Fibroblast of lung (primary cell): ENCODE data around the gene ACTG1. TPM values are rescaled to one million over a fixed set of nuclear protein-coding genes. Genes with fewer than 3 reads are reported as not detected.

Source experiments
- DNase-seq, 2 donors: peaks; one replicate each; pipeline versions ENCODE4 v3.0.0 to v3.0.0-alpha.2; 2010; ENCODE audit warnings: low read depth in 2 of 2
- H2AFZ ChIP-seq: 2 replicates; pipeline ENCODE4 v1.5.1; 2012; ENCODE audit warnings: low read length, control low read depth, inconsistent platforms
- H3K27ac ChIP-seq: 2 replicates; pipeline ENCODE4 v1.5.1; 2011; ENCODE audit warnings: low read length, control low read depth; ENCODE audit not compliant: insufficient read depth
- H3K27me3 ChIP-seq: 2 replicates; pipeline ENCODE4 v1.5.1; 2011; ENCODE audit warnings: mild to moderate bottlenecking, low read length; ENCODE audit not compliant: control insufficient read depth, insufficient read depth
- H3K36me3 ChIP-seq: 2 replicates; pipeline ENCODE4 v1.5.1; 2011; ENCODE audit warnings: low read length; ENCODE audit not compliant: control insufficient read depth, insufficient read depth
- H3K4me1 ChIP-seq: 2 replicates; pipeline ENCODE4 v1.5.1; 2011; ENCODE audit warnings: low read length; ENCODE audit not compliant: control insufficient read depth, insufficient read depth; ENCODE audit errors: extremely low read depth
- H3K4me2 ChIP-seq: 2 replicates; pipeline ENCODE4 v1.5.1; 2011; ENCODE audit warnings: low read length, control low read depth; ENCODE audit not compliant: insufficient read depth; ENCODE audit errors: extremely low read depth
- H3K4me3 ChIP-seq, 4 experiments: fragments of 200-600 bp in 1 of 4; sonication (generic) in 1 of 4; replicated peaks in 1 of 4; 2 replicates each; pipeline ENCODE4 v1.5.1; 2011 to 2016; ENCODE audit warnings: low read length in 4 of 4, low read depth in 3 of 4, mild to moderate bottlenecking in 3 of 4, control low read depth in 2 of 4, inconsistent platforms in 1 of 4, mixed read lengths in 1 of 4; ENCODE audit not compliant: insufficient read depth in 1 of 4; ENCODE audit errors: control extremely low read depth in 1 of 4
- H3K79me2 ChIP-seq: 2 replicates; pipeline ENCODE4 v1.5.1; 2012; ENCODE audit warnings: mild to moderate bottlenecking, low read length, inconsistent platforms; ENCODE audit not compliant: control insufficient read depth, insufficient read depth
- H3K9ac ChIP-seq: 2 replicates; pipeline ENCODE4 v1.5.1; 2011; ENCODE audit warnings: mild to moderate bottlenecking, low read length, control low read depth; ENCODE audit not compliant: insufficient read depth
- H3K9me3 ChIP-seq: 2 replicates; pipeline ENCODE4 v1.5.1; 2012; ENCODE audit warnings: low read depth, low read length; ENCODE audit not compliant: control insufficient read depth, insufficient read depth
- H4K20me1 ChIP-seq: 2 replicates; pipeline ENCODE4 v1.5.1; 2011; ENCODE audit warnings: low read length; ENCODE audit not compliant: control insufficient read depth, insufficient read depth; ENCODE audit errors: extremely low read depth
- EZH2 ChIP-seq: IDR thresholded peaks from 2 replicates; pipeline ENCODE4 v1.5.1; 2012; ENCODE audit warnings: low read length, control low read depth, mild to moderate bottlenecking; ENCODE audit errors: missing control alignments
- polyA plus RNA-seq, 2 donors: library from polyadenylated mRNA; depleted of rRNA in 1 of 2; stranded (reverse) in 1 of 2; unstranded in 1 of 2; fragments of >200 nt; gene quantifications; 2 replicates each; pipeline ENCODE4 v1.2.1, GENCODE V29; 2011 to 2012; ENCODE audit warnings: missing spikeins in 1 of 2
- total RNA-seq: library from RNA; depleted of rRNA; stranded (reverse); fragments of >200 nt; gene quantifications from 2 replicates; pipeline ENCODE4 v1.2.1, GENCODE V29; 2014
- TF ChIP-seq, protein P1 (sequence below), 2 donors: IDR thresholded peaks in 1 of 2; conservative IDR thresholded peaks in 1 of 2; 1 replicate in 1 of 2; 2 replicates in 1 of 2; pipeline ENCODE4 v1.5.1; 2011 to 2012; ENCODE audit warnings: low read length in 2 of 2, control low read depth in 1 of 2, inconsistent platforms in 1 of 2, low read depth in 1 of 2, mild to moderate bottlenecking in 1 of 2

Gene ACTG1
- total and polyA plus RNA-seq, 2 donors (not counting 1 experiment from before 2014, with no cell fraction given) = 5,538 to 8,446 TPM

DNA sequence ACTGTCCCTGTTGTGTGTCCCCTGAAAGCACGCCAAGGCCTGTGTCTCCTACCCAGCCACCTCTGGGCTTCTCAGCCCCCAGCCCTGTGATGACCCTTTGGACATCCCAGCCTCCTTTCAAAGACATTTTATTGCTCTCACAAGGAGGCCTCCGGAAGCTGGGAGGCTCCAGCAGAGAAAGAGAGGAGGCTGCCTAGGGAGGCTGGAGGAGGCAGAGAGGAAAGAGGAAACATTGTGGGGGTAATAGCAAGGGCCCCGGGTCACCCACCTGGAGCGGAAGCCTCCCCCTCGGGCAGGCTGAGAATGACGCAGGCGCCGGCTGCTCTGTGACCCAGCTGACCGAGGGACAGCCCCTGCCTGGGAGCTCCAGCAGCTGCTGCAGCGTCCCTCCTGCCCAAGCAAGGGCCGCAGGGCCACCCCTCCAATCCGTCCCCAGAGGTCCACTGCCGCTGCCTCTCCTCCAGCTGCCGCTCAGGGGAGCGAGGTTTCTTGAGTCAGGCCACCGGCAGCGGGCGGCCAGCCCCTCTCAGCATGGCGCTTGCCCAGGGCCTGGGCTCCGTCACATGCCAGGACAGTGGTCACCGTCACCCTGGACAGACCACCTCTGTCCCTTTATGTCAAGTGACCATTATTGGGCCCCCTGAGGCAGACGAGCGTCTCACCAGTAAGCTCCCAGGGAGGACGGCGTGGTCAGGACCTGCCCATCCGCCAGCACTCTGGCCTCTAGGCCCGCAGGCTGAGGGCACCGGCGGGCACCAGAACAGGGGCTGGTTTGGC, 29.3 kb downstream of the ACTG1 start:
- no peak for DNase-seq
- no peaks in the 10 kb centered on the region for H3K27me3 ChIP-seq
- H3K27ac ChIP-seq = no peak overlapping the region
- no peak overlapping the region for H3K4me3 ChIP-seq
- H4K20me1 ChIP-seq = no peaks in the 10 kb centered on the region
- no peak overlapping the region for H2AFZ ChIP-seq
- no peaks in the 10 kb centered on the region for H3K9me3 ChIP-seq
- no peaks in the 10 kb centered on the region for H3K36me3 ChIP-seq
- H3K4me1 ChIP-seq = no peaks in the 10 kb centered on the region
- TF ChIP-seq, protein P1, sequence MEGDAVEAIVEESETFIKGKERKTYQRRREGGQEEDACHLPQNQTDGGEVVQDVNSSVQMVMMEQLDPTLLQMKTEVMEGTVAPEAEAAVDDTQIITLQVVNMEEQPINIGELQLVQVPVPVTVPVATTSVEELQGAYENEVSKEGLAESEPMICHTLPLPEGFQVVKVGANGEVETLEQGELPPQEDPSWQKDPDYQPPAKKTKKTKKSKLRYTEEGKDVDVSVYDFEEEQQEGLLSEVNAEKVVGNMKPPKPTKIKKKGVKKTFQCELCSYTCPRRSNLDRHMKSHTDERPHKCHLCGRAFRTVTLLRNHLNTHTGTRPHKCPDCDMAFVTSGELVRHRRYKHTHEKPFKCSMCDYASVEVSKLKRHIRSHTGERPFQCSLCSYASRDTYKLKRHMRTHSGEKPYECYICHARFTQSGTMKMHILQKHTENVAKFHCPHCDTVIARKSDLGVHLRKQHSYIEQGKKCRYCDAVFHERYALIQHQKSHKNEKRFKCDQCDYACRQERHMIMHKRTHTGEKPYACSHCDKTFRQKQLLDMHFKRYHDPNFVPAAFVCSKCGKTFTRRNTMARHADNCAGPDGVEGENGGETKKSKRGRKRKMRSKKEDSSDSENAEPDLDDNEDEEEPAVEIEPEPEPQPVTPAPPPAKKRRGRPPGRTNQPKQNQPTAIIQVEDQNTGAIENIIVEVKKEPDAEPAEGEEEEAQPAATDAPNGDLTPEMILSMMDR (conservative IDR thresholded peaks at IDR 0.05 in 1 of 2, IDR thresholded peaks at IDR 0.05 in 1 of 2; ENCODE audit: low read depth in 1 of 2, low read length in 2 of 2) = no peak
- no peak for TF ChIP-seq EZH2
- no peaks in the 10 kb centered on the region for H3K79me2 ChIP-seq
- no peak overlapping the region for H3K9ac ChIP-seq
- no peak overlapping the region for H3K4me2 ChIP-seq

DNA sequence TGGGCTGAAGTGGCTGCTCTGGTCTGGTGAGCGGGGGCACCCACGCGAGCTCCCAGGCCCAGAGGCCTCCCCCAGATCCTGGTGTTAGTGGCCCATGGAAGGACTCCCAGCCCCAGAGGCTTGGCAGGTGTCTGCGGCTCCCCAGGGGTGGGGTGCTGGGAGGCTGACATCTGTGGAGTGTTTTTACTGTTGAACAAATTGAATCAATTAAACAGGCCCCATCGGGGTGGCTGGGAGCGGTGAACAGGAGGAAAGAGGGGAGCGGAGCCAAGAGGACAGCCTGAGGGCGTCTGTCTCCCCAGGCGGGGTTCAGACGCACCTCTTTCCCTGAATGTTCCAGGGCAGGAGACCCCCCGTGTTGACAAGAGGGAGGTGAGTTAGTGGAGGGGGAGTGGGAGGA, 29.9 kb downstream of the ACTG1 start:
- Histone ChIP-seq H3K4me1 (no peaks in the 10 kb centered on the region), H3K9ac (no peak overlapping the region), H4K20me1 (no peaks in the 10 kb centered on the region), H3K36me3 (no peaks in the 10 kb centered on the region), H2AFZ (no peak overlapping the region), H3K9me3 (no peaks in the 10 kb centered on the region), H3K79me2 (no peaks in the 10 kb centered on the region), H3K4me2 (no peak overlapping the region), H3K27ac (no peak overlapping the region), H3K27me3 (no peaks in the 10 kb centered on the region), H3K4me3 (no peak overlapping the region)
- DNase-seq = no peak
- TF ChIP-seq EZH2 = no peak
- TF ChIP-seq, protein P1 (conservative IDR thresholded peaks at IDR 0.05 in 1 of 2, IDR thresholded peaks at IDR 0.05 in 1 of 2; ENCODE audit: low read depth in 1 of 2, low read length in 2 of 2) = no peak

DNA sequence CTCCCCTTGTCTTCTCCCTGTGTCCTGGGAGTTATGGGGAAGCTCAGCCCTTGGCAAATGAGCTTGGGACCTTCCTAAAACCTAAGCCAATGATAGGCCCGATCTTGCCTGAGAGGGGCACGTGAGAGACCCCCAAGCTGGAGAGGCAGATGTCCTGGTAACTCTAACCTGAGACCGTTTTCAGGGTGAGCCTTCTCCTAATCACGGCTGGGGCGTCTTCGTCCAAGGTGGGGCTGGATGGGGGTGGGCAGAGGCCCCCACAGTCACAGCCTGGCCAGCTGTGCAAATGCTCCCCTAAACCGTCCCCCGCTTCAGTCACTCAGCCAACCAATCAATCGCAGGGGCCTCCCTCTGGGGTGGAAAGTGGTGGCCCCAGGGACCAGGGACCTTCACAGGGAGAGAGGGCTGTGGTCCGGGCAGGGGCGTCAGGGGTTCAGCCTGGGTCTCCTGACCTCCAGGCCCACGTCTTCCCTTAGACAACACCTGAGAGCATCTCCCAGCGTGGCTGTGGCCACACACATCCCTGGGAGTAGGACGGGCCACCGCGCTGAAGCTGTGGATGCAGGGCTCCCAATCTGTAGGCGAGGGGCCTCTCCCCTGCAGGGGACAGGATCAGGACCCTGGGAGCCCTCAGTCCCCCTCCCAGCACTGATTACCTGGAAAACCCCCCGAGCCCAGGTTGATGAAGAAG, 30.6 kb downstream of the ACTG1 start:
- no peaks in the 10 kb centered on the region for H4K20me1 ChIP-seq
- H2AFZ ChIP-seq = no peak overlapping the region
- peak overlapping the region in 3 of 4 experiments; percentile 21 to 49 (median 44) for H3K4me3 ChIP-seq
- H3K27ac ChIP-seq = no peak overlapping the region
- no peaks in the 10 kb centered on the region for H3K4me1 ChIP-seq
- no peaks in the 10 kb centered on the region for H3K79me2 ChIP-seq
- DNase-seq = no peak
- H3K4me2 ChIP-seq = peak overlapping the region; percentile 88
- TF ChIP-seq, protein P1 (conservative IDR thresholded peaks at IDR 0.05 in 1 of 2, IDR thresholded peaks at IDR 0.05 in 1 of 2; ENCODE audit: low read depth in 1 of 2, low read length in 2 of 2) = no peak
- no peak for TF ChIP-seq EZH2
- no peaks in the 10 kb centered on the region for H3K9me3 ChIP-seq
- no peaks in the 10 kb centered on the region for H3K27me3 ChIP-seq
- H3K36me3 ChIP-seq = no peaks in the 10 kb centered on the region
- H3K9ac ChIP-seq = no peak overlapping the region
